GM18502 (cell line): Measurements from ENCODE around the gene TENM3.

Experiments
- ATAC-seq: cut with Tn5 transposase; IDR thresholded peaks from one replicate; pipeline ENCODE4 v1.9.1; 2021; ENCODE audit warnings: mild to moderate bottlenecking; ENCODE audit not compliant: unreplicated experiment, poor library complexity

TENM3 gene

DNA sequence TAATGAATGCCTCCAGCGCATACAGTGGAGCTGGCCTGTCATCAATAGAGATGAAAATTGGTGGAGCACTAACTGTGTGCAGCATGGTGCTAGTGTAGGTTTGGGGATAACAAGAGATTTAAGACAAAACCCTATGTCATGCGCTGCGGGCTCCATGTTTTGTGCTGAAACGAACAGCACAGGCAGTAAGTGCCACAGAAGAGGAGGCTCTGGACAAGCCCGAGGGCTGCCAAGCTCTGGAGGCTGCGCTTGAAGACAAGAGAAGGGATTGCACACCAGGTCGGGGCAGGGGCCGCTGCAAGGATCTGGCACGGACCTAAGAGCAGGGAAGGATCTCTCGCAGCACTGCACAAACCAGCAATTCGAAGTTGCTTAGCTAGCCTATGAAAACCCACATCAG is 35.5 kb downstream of the TENM3 start:
- ATAC-seq: no peak

DNA sequence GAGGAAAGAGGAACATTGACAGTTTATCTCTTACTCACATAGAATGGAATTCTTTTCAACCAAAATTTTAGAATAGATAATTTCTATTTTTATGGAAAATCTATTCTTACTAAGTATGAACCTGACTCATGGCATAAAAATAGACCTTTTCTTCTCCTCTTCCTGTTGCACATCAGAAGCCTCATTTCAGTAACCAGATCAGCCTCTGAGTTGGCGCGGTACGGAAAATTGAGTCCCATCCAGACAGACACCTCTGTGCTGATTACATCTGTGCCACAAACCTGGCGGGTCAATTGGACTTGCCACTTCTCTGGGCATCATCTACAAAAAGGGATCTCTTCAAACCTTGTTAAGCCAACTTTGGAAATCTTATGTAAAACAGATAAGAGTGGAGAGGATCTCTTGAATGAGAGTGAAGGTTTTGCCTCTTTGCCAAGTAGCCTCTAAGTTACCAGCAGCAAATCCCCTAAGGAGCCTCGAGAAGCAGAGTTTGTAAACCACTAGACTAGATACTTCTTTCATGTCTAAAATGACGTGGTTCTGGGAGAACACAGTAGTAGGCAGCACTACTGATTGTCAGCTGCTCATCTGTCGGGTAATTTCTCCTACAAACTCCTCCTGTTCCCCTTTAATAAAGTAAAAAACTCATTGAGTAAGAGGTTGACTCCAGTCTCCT is 37.4 kb downstream of the TENM3 start:
- no peak for ATAC-seq

DNA sequence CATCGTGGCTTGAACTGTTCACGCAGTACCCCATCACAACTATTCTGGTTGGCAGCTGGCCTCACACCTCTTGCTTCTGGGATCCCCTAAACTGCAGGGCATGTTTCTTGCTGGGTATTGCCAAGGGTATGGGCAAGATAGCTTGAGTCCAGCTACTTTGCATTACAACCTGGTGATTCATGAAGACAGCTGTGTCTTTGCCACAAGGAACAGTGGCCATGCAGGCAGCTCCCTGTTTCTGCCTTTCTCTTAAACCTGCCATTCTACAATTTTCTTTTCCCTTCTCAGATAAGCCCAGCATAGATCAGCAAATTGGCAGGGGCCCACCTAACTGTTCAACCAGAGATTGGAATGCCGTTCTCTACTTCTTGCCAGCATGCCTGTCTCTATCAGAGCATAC is 42.8 kb downstream of the TENM3 start:
- no peak for ATAC-seq

DNA sequence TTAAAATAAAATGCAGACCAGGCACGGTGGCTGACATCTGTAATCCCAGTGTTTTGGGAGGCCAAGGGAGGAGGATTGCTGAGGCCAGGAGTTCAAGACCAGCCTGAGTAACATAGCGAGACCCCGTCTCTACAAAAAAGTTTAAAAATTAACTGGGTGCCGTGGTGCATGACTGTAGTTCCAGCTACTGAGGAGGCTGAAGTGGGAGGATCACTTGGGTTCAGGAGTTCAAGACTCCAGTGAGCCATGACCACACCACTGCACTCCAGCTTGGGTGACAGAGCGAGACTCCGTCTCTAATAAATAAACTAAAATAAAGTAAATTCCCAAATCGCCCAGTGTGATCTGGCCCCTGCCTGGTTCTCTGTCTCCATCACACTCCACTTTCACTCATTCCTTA is 43.7 kb downstream of the TENM3 start:
- ATAC-seq: no peak

DNA sequence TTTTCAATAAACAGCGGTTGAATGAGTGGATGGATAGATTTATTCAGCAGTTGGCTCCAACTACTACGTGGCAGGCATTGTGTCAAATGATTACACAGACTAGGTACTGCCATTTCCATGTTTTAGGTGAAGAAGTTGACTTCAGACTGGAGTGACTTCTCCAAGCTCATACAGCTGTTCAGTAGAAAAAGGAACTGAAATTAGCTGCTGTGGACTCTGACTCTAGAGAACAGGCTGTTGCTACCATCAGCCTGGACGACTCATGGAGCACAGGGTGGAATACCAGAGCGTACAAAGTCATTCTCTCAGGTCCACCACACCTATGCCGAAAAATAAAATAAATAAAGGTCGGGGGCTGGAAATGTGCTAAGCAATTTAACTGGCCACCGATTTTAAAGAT is 45.3 kb downstream of the TENM3 start:
- no peak for ATAC-seq

DNA sequence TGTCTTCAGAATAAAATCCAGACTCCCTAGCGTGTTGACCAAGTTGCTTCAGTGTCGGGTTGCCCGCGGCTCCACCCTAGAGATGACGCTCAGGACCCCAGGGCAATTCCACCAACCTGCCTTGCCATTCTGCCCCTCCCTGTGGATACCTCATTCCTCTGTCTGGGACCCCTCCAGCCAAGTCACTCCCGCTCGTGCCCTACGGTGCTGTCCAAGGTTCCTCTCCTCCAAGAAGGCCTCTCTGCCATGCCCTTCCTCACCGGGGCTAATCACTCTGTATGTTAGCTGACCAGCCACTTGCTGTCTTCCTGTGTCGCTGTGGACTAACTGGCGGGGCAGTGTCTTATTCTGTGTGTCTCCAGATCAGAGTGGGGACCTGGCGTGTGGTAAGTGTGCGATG is 46.6 kb downstream of the TENM3 start:
- ATAC-seq: no peak

DNA sequence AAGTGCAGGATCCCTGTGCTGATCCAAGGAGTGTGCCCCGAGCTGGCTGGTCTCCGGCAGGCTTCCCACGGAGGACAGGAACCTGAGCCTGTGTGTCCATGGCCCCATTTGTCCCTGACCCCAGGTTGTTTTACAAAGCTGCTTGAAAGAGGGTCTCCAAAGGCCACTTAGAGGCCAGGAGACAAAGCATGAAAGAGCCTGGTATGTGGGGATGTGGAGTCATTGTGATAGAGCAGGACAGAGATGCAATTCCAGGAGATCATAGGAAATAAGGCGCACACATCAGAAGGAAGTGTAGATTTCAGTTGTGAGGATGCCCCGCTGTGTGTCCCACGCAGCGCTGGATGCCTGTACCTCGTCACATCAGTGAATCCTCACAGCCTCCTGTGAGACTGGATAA is 48.0 kb downstream of the TENM3 start:
- no peak for ATAC-seq

DNA sequence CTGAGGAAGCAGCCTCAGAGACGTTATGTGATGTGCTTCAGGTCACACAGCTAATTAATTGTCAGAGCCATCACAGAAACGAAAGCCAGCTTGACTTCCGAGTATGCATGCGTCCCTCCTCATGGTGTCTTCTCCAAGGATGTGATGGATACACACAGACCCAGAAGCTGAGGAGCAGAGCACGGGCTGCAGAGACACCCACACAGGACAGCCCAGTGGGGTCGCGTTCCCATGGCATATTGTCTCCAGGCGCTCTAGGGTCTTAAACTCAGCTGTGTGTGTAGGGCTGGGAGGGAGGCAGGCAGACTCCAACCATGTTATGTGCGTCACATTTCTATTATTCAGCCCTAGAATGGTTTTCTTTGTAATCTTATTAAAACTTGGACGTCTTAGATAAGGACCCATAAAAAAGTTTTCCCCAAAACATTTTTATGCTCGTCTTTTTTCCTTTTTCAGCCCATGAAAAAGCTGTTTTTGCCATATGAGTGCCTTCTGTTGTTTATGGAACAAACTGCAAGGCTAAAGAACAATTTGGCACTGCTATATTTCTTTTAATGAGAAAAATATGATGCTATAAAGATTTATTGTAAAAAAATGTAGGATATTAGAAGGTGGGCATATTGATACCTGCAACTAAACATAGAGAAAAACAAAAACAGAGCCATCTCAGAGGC is 48.5 kb downstream of the TENM3 start:
- ATAC-seq: no peak

DNA sequence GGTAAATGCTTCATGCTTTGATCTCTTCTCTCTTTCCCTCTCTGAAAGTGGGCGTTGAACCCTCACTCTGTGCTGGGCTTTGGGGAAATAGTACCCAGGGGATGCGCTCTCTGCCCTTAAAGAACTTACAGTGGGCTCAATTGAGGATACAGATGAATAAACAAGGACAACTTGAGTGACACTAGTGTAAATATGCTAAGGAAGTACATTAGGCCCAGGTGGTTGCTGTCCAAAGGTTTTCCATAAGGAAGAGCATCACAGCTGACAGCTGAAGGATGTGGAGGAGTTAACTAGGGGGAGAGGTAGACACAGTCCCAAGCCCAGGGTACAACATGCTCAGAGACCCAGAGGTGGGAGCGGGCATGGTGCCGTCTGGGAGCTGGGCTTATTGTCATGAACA is 49.4 kb downstream of the TENM3 start:
- ATAC-seq: no peak

DNA sequence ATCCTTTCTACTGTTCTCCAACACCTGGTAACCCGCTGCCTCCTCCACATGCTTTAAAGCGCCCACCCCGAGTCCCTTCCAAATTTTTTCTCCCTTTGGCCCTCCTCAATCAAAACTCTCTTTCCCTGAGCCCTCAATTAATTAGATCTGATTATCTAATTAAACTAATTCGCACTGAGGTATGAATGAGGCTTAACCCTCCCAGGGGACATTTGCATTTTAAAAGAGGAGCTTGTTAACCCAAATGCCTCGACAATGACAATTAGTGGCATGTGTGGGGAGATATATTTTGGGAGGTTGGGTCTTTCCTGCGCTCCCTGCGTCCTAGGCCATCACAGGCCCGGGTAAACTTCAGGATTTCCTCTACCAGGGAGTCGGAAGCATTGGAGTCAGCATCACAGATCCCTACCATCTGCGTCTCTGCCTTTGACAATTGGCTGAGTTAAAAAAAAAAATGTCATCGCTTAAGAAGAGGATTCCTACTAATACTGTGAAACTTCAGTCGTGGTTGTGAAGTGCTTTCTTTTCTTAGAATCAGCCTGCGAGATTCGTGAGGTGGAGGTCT is 50.6 kb downstream of the TENM3 start:
- no peak for ATAC-seq

DNA sequence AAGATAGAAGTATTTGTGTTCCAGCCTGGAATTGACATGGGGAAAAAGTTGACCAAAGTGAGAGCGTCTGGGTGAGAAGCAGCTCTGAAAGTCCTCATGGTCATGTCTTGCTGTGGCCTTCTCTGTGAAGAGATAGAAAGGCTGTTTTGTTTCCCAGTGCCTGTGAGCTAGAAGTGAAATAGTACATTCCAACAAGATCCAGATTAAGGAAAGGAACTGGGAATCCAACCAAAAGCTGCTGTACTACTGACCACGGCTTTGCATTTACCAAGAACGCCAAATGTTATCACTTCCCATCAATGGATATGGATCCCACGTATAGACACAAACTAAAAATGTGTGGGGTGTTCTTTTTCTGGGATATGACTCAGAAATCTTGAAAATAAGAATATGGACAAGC is 51.2 kb downstream of the TENM3 start:
- ATAC-seq: no peak

DNA sequence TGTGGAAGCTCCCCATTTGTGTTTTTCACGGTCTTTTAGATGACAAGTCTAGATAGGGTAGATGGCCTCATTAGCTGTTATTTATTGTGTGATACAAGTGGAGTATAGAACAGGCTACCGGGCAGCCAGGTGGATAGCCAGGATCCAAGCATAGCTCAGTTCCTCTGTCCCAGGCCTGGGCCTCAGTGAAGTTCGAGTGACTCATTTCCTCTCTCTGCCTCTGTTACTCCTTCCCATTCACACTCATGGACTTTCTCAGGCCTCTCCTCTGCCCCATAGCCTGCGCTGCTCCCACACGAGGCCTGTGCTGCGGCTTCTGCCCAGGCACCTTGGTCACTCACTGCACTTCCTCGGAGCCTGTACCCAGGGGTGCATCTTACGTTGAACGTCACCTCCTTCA is 54.5 kb downstream of the TENM3 start:
- no peak for ATAC-seq

DNA sequence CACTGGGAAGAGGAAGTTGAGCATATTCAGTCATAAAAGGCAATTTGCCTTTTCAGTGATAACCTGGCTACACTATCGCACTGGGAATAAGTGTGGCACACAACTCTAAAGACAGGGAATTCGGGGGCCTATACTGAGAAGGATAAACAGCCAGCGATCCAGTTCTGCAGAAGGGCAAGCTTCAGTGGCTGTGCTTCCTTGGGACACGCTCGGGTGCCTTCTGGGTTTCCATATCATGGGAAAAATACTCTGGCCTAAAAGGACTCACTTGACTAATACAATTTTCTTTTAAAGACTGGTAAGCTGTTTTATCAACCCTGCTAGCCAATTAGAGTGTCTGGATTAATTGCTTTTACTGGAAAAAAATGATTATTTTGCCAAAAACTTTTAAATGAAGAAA is 58.5 kb downstream of the TENM3 start:
- no peak for ATAC-seq

DNA sequence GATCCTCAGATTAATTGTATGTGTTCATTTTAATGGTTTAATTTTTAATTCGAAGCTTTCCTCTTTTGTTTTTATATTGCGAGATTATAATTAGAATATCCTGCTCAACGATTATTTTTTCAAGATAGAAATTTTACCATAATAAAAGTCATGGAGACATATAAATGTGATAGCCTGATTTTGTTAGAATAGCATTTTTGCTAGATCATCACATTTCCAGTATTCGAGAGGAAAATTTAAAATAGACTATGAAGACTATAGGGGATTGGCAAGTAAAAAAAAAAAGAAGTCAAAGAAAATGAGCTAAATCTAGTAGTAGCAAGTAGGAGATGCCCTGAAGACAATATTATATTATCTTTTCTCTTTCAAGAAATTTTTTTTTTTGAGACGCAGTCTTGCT is 60.6 kb downstream of the TENM3 start:
- ATAC-seq: no peak

DNA sequence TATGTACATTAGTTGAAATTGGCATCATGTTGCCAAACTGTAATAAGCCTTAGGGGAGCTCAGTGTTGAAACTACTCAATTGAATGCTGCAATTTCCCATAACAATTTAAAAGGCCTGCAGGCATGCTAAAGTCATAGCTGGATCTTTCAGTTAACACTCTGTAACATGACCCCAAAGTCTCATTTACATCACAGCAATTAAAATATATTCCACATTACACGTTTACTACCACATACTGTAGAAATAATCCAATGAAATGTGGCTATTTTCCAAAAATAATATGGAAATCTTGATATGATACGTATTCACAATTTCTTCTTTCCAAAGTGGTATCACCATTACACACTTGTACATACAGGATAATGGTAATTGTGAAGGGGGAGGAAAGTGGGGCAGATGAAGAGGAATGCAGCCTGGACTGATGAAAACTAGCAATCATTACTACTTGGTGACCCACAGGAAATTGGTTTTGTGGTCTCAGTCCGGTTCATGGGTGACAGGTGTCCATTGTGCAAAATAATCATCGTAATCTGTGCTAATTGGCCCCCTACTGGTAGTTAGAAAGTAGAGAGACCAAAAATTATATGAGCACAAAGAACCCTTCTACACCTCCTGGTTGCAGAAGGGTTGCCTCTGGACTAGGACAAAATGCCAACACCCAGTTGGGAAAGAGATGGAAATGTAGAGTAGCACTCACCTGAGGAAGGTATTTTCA is 63.7 kb downstream of the TENM3 start:
- ATAC-seq: no peak

DNA sequence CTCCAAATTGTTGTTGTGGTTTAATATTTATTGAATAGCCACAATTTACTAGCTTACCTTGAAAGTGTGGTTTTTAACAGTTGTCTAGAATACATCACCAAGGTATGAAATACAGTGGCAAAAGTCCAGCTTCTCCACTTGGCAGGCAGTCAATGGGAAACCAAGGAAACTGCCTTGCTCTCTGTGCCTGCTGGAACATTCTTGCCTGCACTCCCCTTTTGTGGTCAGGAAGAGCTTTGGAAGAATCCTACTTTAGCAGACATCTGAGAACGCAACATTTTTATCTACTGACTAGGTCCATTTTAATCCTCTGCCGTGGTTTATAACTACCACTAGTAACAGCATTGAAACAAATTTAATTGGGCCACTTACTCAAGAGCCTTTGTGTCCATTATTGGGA is 64.5 kb downstream of the TENM3 start:
- no peak for ATAC-seq

DNA sequence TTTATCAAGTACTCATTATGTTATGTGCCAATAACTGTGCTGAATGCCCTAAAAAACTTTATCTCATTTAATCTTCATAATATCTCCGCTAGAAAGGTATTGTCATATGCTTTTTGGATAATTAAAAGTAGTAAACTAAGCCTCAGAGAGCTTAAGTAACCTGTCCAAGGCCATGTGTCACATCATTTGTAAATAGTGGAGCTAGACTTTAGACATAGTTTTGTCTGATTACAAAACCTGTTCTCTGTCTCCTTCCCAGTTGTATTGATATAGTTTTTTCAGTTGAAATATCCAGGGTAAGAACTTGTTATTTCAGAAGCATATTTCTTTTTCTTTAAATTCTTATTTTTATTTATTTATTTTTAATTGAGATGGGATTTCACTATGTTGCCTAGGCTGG is 66.7 kb downstream of the TENM3 start:
- ATAC-seq: no peak

DNA sequence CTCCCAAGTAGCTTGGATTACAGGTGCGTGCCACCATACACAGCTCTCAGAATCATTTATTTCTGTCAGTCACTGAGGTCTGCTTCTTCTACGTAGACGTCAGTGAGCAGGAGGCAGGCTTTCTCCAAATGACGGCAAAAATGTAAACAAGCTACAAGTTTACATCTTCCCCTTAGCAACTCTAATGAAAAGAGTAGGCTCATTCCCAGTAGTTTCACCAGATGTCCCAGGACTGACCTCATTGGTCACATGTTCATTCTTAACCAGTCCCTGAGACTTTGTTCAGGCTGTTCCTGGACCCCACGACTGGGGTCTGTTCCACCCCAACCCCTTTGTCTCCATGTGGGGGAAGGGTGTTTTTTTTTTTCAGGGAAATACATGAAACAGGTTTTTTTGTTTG is 67.1 kb downstream of the TENM3 start:
- ATAC-seq: no peak

DNA sequence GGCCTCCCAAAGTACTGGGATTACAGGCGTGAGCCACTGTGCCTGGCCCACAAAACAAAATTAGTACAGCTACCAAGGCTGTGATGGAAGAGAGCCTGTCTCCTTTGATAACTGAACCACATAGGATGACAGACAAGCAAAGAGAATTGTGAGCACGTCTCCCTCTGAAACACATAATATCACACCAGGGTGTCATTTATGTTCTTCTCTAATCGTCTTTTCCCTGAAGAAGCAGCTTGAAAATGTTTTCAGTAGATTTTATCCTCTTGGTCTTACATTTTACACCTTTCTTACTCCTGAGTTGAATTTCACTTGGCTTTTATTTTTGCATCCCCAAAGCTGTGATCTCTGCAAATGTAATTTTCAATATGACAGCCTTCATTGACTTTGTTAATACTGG is 67.8 kb downstream of the TENM3 start:
- no peak for ATAC-seq

DNA sequence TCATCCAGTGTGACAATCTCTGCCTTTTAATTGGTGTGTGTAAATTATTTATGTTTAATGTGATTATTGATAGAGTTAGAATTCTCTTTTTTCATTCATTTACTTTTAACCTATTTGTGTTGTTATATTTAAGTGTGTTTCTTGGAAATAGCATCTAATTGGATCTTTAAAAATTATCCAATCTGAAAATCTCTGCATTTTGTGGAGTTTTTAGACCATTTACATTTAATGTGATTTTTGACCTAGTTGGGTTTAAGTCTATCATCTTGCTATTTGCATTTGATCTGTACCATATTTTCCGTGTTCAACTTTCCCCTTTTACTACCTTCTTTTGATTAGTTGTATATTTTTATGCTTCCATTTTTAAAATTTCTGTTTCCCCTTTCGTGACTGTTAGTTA is 71.3 kb downstream of the TENM3 start:
- no peak for ATAC-seq

DNA sequence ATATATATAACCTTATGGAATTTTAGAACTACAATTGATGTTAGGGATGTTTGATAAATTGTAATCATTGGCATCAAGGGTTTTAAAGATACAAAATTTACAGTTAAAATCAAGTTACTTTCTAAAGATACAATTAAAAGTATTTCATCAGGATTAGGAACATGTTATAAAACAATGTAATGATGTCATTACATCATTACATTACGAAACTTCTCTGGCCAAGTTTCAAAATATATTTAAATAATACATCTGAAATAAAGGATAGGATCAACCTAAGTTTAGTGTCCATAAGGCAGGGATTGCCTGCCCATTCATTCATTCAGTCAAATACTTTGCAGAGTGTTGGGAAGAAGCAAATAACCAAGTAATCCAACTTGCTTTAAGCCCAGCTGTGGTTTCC is 75.1 kb downstream of the TENM3 start:
- ATAC-seq: no peak
